Putamen (tissue), 1 donor: Measurements from ENCODE around the gene OR9Q1.
"Not testable (repeated sequence)": the region's sequence is repeated elsewhere in the genome, so short reads cannot be mapped to it uniquely, and the experiment has no call there.

Experiments
- DNase-seq: peaks from one replicate; pipeline ENCODE4 v3.0.0-alpha.2; 2016; ENCODE audit warnings: low spot score

Gene OR9Q1

GRCh38 chr11:58023435-58023931, at the start of gene OR9Q1:
Gene OR9Q1 (plus strand): TSS chr11:58023881. CDS start chr11:58179445, 155,564 bp downstream.
- DNase-seq: no peak

- no peak for DNase-seq
Observed at GRCh38 chr11:57974132-57974531, 49.5 kb upstream of the OR9Q1 start.

- no peak for DNase-seq
Observed at GRCh38 chr11:57974848-57975601, 48.7 kb upstream of the OR9Q1 start.

GRCh38 chr11:57977709-57978108, 46.0 kb upstream of the OR9Q1 start:
- DNase-seq: no peak

GRCh38 chr11:57978686-57979531, 44.8 kb upstream of the OR9Q1 start:
- DNase-seq: no peak

GRCh38 chr11:57979532-57980079, 44.1 kb upstream of the OR9Q1 start:
- no peak for DNase-seq

GRCh38 chr11:57980201-57980600, 43.5 kb upstream of the OR9Q1 start:
- DNase-seq: no peak

GRCh38 chr11:57981536-57981935, 42.1 kb upstream of the OR9Q1 start:
- DNase-seq: no peak

GRCh38 chr11:57982776-57983175, 40.9 kb upstream of the OR9Q1 start:
- no peak for DNase-seq

GRCh38 chr11:57983191-57983590, 40.5 kb upstream of the OR9Q1 start:
- peak; percentile 29 for DNase-seq

GRCh38 chr11:57999523-57999922, 24.2 kb upstream of the OR9Q1 start:
- DNase-seq: not testable (repeated sequence)

- not testable (repeated sequence) for DNase-seq
Observed at GRCh38 chr11:58000021-58000420, 23.7 kb upstream of the OR9Q1 start.

- DNase-seq: no peak
Observed at GRCh38 chr11:58000699-58001098, 23.0 kb upstream of the OR9Q1 start.

GRCh38 chr11:58003036-58003435, 20.6 kb upstream of the OR9Q1 start:
- no peak for DNase-seq

- no peak for DNase-seq
Observed at GRCh38 chr11:58003591-58003990, 20.1 kb upstream of the OR9Q1 start.

- DNase-seq: no peak
Observed at GRCh38 chr11:58004664-58005063, 19.0 kb upstream of the OR9Q1 start.

- DNase-seq: no peak
Observed at GRCh38 chr11:58006940-58007339, 16.7 kb upstream of the OR9Q1 start.

GRCh38 chr11:58011771-58012170, 11.9 kb upstream of the OR9Q1 start:
- no peak for DNase-seq

- DNase-seq: peak; percentile 15
Observed at GRCh38 chr11:58024601-58025091, 965 bp downstream of the OR9Q1 start.

- no peak for DNase-seq
Observed at GRCh38 chr11:58027341-58027740, 3.7 kb downstream of the OR9Q1 start.

GRCh38 chr11:58028687-58029411, 5.2 kb downstream of the OR9Q1 start:
- DNase-seq: no peak

- DNase-seq: no peak
Observed at GRCh38 chr11:58030653-58031052, 7.0 kb downstream of the OR9Q1 start, which contains the start of gene OR6Q1. Gene OR6Q1 (plus strand): TSS chr11:58030953. CDS start chr11:58030953, 0 bp downstream.
